ENCODE measurements around the gene CCDC24. TPM values are rescaled to one million over a fixed set of nuclear protein-coding genes. Genes with fewer than 3 reads are reported as not detected.

CCDC24 gene
- total RNA-seq, 1 donor from 2014 or later, result 3.3 TPM

DNA sequence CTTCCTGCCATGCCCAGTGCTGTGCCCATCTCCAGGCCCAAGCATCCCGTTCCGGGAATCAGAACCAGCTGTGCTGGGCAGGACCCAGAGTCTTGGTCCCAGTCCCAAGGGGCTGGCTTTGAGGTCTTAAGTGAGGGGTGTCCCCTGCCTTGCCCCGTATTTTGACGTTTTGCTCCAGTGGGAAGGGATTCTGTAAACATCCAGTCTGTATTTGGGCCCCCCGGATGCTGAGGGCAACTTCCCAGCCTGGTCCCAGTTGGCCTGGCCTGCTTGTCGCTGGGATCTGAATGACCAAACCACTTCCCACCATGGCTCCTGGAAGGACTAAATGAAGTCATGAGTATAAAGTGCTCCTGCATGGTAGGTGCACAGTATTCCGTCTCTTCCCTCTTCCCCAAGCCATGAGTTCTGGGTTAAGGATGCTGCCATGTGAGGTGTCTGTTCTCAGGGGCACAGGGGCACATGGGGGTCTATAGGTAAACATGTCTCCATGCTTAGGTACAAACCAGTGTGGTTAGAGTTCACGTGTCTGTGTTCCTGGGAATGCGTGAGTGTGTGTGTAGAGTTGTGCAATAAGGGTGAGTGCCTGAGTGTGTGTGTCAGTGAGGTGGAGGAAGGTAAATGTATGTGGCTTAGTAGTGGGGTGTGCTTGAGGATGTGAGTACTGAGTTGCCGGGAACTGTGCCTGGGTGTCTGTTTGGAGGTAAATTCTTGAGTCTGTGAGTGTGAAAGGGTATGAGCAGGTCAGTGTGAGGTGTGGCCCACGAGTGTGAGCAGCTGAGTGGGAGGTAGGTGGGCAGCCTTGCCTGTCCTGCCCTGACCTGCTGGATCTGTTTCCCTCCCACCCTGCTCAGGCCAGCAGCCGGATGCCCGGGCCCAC, 10.9 kb upstream of the CCDC24 start:
- no peaks in the 10 kb centered on the region for H3K27me3 ChIP-seq
- Mint-ChIP-seq H3K27ac (peak overlapping the region; percentile 86), H3K36me3 (peaks cover 27% of the 10 kb centered on the region), H3K9me3 (no peaks in the 10 kb centered on the region), H3K4me3 (peak overlapping the region; percentile 92), H3K27me3 (ENCODE audit: insufficient read depth, low read depth) (peaks cover 4% of the 10 kb centered on the region), H3K4me1 (peaks cover 45% of the 10 kb centered on the region)
- peak overlapping the region; percentile 77 for H3K4me2 ChIP-seq
- TF ChIP-seq EZH2 (IDR thresholded peaks at IDR 0.05), result no peak
- TF ChIP-seq CTCF (IDR thresholded peaks at IDR 0.05), result no peak
- no peak for TF ChIP-seq EZH2phosphoT487 (IDR thresholded peaks at IDR 0.05)
- no peaks in the 10 kb centered on the region for H3K36me3 ChIP-seq
- peaks cover 31% of the 10 kb centered on the region for H4K20me1 ChIP-seq (ENCODE audit: low read depth)
- peak overlapping the region; percentile 89 for H3K4me3 ChIP-seq
- H3F3A ChIP-seq (ENCODE audit: low read depth), result peaks cover 29% of the 10 kb centered on the region
- no peaks in the 10 kb centered on the region for H3K9me3 ChIP-seq (ENCODE audit: low read depth)
- peaks cover 28% of the 10 kb centered on the region for H3K79me2 ChIP-seq (ENCODE audit: low read depth)
- DNase-seq (ENCODE audit: low spot score), result no peak
- H3K9ac ChIP-seq, result peak overlapping the region; percentile 57
- H2AFZ ChIP-seq (replicated peaks), result no peak overlapping the region
- no peak overlapping the region for H3K27ac ChIP-seq
- H3K4me1 ChIP-seq, result peaks cover 8% of the 10 kb centered on the region

- H3K9me3 Mint-ChIP-seq, result no peaks in the 10 kb centered on the region
- Histone ChIP-seq H3K4me2 (no peak overlapping the region), H4K20me1 (ENCODE audit: low read depth) (peaks cover 25% of the 10 kb centered on the region)
These were observed 10.3 kb upstream of the CCDC24 start for GRCh38 chr1:43981135-43981491.

DNA sequence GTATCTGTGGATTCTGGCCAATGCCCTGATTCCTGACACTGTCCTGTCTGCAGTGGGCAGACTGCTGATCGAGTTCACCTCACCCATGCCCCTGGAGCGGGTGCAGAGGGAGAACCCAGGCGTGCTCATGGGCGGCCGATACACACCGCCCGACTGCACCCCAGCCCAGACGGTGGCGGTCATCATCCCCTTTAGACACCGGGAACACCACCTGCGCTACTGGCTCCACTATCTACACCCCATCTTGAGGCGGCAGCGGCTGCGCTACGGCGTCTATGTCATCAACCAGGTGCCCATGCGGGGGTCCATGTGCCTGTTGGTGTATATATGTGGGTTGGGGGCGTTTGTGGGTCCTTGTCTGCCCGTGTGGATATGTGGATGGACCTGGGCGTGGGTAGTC, 9.8 kb upstream of the CCDC24 start:
- Histone ChIP-seq H3F3A (ENCODE audit: low read depth) (peaks cover 24% of the 10 kb centered on the region), H3K79me2 (ENCODE audit: low read depth) (peaks cover 17% of the 10 kb centered on the region), H3K9me3 (ENCODE audit: low read depth) (no peaks in the 10 kb centered on the region), H3K36me3 (no peaks in the 10 kb centered on the region), H3K4me2 (no peak overlapping the region), H3K27ac (no peak overlapping the region), H3K4me1 (peaks cover 5% of the 10 kb centered on the region), H3K4me3 (no peak overlapping the region), H3K9ac (no peak overlapping the region), H3K27me3 (no peaks in the 10 kb centered on the region), H4K20me1 (ENCODE audit: low read depth) (peaks cover 20% of the 10 kb centered on the region), H2AFZ (replicated peaks) (no peak overlapping the region)
- peaks cover 35% of the 10 kb centered on the region for H3K36me3 Mint-ChIP-seq
- no peak overlapping the region for H3K27ac Mint-ChIP-seq
- no peaks in the 10 kb centered on the region for H3K9me3 Mint-ChIP-seq
- TF ChIP-seq EZH2 (IDR thresholded peaks at IDR 0.05), result no peak
- no peak for TF ChIP-seq CTCF (IDR thresholded peaks at IDR 0.05)
- TF ChIP-seq EZH2phosphoT487 (IDR thresholded peaks at IDR 0.05), result no peak
- no peak for DNase-seq (ENCODE audit: low spot score)
- peaks cover 35% of the 10 kb centered on the region for H3K4me1 Mint-ChIP-seq
- H3K4me3 Mint-ChIP-seq, result peak overlapping the region; percentile 65
- H3K27me3 Mint-ChIP-seq (ENCODE audit: insufficient read depth, low read depth), result peaks cover 4% of the 10 kb centered on the region

More at GRCh38 chr1:43981135-43981491, 10.3 kb upstream of the CCDC24 start:
- H3K27me3 ChIP-seq, result no peaks in the 10 kb centered on the region
- Mint-ChIP-seq H3K4me3 (no peak overlapping the region), H3K27me3 (ENCODE audit: insufficient read depth, low read depth) (peaks cover 4% of the 10 kb centered on the region), H3K27ac (no peak overlapping the region), H3K36me3 (peaks cover 31% of the 10 kb centered on the region), H3K4me1 (peaks cover 39% of the 10 kb centered on the region)
- peaks cover 22% of the 10 kb centered on the region for H3K79me2 ChIP-seq (ENCODE audit: low read depth)
- no peak overlapping the region for H2AFZ ChIP-seq (replicated peaks)
- no peak overlapping the region for H3K9ac ChIP-seq
- H3K36me3 ChIP-seq, result no peaks in the 10 kb centered on the region
- H3F3A ChIP-seq (ENCODE audit: low read depth), result peaks cover 24% of the 10 kb centered on the region
- TF ChIP-seq CTCF (IDR thresholded peaks at IDR 0.05), result no peak
- TF ChIP-seq EZH2 (IDR thresholded peaks at IDR 0.05), result no peak
- TF ChIP-seq EZH2phosphoT487 (IDR thresholded peaks at IDR 0.05), result no peak
- H3K4me3 ChIP-seq, result no peak overlapping the region
- H3K27ac ChIP-seq, result no peak overlapping the region
- no peak for DNase-seq (ENCODE audit: low spot score)
- no peaks in the 10 kb centered on the region for H3K9me3 ChIP-seq (ENCODE audit: low read depth)
- peaks cover 5% of the 10 kb centered on the region for H3K4me1 ChIP-seq
